ENCODE results near the gene GAB1.

Gene GAB1

DNA sequence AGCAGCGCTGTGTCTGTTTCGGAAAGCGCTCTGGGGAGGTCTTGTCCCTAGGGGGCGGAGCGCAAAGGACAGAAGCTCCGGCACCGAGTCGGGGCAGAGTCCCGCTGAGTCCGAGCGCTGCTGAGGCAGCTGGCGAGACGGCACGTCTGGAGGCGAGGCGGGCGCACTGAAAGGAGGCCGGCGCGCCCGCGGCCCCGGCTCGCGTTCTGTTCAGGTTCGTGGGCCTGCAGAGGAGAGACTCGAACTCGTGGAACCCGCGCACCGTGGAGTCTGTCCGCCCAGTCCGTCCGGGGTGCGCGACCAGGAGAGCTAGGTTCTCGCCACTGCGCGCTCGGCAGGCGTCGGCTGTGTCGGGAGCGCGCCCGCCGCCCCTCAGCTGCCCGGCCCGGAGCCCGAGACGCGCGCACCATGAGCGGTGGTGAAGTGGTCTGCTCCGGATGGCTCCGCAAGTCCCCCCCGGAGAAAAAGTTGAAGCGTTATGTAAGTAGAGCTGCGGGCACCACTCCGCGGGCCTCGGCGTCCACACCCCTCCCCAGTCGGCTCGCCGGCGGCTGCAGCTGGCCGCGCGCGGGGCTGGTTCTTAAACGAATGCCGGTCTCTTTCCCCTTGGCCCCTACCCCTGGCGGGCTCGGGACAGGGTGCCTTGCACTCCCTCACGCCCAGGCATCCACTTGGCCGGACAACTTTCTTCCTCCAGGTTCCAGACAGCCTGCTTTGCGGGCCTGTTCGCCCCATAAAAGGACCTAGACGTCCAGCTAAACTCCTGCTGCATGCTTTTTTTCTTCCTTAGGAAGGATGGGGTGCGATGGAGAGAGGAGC, at the start of gene GAB1:
Gene GAB1, plus strand, starts transcription at position 96 of the 819 bp plus-strand sequence. Its CDS starts 313 bp downstream, at position 409.
- DNase-seq, result no peak

DNA sequence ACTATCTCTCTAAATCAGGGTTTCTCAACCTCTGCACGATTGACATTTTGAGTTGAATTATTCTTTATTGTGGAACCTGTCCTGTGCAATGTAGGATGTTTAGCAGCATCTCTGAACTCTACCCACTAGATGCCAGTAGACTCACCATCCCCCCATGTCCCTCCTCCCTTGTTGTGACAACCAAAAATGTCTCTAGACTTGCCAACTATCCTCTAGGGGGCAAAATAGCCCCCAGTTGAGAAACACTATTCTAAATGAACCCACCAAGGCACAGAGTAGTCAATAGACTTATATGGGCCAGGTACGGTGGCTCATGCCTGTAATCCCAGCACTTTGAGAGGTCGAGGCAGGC, 49.1 kb upstream of the GAB1 start:
- no peak for DNase-seq

DNA sequence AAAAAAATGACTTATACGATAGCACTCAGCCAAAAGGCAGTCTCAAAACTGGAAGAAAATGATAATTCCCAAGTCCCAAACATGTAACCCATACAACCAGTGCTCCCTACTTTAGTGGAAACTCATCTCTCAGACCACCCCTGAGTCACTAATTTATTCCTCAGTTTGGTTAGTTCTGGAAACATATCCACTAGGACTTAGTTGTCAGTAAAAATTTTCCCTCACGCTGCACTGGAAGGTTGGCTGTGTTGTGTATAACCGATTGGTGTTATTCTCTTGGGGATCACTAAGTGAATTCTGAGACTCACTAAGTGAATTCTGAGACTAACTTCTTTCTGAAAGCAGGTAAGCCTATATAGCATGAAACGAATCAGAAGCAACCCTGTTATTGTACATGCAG, 48.5 kb upstream of the GAB1 start:
- DNase-seq, result no peak

DNA sequence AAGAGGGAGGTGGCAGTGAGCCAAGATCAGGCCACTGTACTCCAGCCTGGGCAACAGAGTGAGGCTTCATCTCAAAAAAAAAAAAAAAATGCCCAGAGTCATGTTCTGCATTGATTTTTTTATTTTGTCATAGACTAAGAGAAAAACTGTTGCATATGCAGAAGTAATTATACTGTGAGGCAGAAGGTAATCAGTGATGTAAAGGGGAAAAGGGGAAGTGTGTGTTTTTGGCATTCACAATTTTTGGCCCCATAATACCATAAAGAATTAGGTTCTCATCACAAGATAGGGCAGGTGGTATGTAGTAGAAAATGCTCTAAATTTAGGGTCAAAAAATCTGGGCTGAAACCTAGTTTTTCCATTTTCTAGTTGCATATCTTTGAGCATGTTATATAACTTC, 47.3 kb upstream of the GAB1 start:
- DNase-seq, result no peak

DNA sequence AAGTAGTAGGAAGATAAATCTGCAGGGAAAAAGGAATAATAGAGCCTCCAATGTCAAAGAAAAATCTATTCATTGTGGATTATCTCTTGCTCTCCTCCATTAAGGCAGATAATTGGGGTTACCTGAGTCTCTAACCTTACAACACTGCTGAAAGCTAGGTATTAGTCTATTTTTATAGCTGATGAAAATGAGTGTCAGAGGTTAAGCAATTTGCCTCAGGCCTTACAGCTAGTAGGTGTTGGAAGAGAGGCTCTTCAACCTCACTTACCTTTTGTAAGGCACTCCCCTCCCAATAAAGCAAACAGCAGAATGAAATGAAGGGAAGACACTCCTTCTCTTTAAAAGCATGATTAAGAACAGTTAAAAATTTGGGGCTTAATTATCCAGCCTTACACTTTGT, 45.4 kb upstream of the GAB1 start:
- no peak for DNase-seq

DNA sequence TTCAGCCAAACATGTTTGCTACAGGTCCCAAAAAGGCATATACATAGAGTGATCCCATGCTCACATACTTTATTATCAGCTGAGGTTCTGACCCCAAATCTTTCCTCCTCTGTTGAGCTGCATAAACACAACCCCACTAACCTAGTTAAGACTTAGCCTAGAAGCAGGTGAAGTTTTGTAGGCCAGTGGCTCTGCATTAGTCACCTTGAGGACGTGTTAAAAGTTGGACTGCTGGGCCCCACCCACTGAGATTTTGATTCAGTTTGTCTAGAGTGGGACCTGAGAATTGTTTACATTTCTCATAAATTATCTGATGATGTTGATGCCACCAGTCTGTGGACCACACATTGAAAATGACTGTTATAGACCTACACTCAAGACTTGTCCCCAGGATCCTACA, 43.8 kb upstream of the GAB1 start:
- DNase-seq, result no peak

DNA sequence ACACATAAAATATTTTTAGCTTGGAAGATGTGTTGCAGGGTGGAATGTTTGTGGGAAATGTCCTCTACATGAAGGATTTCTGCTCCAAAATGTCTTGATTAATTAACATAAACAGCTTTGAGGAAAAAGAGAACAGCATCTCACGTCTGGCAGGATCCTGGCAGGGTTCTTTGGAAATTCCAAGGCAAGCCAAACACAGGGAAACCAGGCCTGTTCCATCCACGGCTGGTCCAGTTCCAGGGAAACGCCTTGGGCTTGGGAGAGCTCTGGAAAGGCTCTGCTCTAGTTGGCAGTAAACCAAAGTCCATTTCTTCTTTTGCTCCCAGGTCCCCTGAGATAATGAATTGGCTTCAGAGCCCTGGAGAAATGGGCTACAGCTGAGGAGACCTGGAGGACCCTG, 42.4 kb upstream of the GAB1 start:
- no peak for DNase-seq

DNA sequence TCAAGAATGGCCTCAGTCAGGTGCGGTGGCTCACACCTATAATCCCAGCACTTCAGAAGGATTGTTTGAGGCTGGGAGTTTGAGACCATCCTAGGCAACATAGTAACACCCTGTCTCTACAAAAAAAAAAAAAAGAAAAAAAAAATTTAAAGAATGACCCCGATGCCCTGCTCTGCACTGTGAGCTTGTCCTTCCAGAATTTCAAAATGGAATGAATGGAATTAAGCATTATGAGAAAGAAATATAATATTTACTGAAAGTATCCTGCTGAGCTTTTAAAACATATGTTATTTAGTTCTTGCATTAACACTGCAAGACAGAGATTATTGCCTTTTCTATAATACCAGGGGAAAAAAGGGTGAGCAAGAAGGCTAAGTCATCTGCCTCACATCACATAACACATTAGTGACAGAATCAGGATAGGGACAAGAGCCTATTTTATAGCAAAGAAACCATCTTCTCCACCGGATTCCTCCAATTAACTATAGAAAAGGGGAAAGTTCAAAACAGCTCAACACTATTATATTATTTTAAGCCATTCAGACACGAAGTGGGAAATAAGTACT, 41.9 kb upstream of the GAB1 start:
- no peak for DNase-seq

DNA sequence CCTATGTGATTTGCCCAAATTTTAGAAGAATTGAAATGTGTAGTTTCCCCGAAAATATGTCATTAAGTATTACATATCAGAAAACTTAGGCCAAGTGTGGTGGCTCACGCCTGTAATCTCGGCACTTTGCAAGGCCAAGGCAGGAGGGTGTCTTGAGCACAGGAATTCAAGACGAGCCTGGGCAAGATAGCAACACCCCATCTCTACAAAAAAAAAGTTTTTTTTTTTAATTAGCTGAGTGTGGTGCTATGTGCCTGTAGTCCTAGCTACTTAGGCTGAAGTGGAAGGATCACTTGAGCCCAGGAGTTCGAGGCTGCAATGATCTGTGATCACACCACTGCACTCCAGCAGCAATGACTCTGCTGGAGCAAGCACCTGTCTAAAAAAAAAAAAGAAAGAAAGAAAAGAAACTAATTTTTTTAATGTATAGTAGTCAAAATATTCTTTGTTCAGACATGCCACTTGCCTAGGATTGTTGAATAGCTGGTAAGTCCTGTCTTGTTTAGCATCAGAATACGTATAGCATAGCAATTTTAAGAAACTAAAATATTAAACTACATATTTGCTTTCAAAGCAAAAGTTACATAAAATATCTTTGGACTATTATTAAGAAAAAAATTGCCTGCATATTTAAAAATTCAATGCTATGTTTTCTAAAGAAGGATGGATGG, 40.1 kb upstream of the GAB1 start:
- DNase-seq, result no peak

DNA sequence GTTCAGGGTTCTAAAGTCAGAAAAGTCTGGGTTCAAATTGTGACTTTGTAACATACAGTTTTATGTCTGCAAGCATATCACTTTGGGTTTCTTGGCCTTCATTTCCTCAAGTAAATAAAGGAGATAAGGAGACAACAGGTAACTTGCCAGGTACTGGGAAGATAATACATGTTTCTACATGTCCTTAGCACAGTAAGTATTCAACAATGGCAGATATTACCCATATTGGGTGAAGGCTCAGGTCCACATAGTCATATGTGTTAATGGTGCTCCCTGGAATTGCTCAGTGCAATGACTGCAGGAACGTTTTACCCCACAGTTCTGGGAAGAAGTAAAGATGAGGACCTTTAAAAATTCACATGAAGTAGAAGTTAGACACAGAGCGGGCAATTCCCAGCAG, 35.8 kb upstream of the GAB1 start:
- no peak for DNase-seq

DNA sequence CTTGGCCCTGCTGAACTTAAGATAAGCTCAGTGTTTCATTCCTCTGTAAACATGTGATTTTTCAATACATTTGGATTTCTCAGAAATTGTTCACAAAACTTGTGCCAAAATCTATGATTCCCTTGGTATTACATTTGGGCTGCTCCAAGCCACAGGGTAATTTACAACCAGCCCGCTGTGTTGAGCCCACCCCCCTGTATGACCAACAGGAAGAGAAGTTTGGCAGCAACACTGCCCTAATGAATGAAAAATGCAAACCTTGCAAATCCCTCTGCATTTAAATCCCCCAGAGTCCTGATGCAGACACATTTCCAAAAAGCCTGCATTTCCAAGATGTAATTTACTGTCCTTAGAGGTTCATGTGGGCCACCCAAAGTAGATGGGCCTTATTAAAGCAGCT, 34.1 kb upstream of the GAB1 start:
- DNase-seq, result no peak

DNA sequence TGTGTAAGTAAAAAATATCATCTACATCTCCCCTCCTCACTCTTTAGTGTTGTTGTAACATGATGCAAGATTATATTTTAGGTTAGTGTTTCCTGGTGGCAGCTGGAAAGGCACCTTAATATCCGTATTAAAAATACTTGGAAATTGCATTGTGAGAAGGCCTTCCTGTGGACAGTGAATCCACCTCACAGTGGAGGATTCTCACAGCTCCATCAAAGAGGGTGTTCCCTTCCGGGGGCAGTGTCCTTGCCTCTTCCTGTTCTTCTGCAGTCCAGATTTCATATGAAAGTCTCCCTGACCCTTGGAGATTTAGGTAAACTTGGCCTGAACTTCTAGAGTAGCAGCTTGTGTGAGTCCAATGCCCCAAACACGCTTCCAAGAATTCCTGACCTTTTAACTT, 29.9 kb upstream of the GAB1 start:
- no peak for DNase-seq

DNA sequence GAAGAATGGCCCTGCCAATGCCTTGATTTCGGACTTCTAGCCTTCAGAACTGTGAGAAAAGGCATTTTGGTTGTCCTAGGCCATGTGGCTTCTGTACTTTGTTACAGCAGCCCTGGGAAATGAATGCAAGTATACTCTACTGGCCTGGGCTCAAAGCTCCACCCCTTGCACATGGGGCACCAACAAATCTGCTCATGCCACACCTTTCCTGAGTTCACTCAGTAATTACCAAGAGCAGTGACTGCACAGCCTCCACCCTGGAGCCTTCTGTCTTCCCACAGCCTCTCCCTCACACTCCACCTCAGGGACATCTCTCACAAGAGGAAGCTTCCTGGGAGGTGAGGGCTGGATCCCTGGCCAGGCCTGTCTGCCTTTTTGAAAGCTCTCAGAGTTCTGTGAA, 29.1 kb upstream of the GAB1 start:
- no peak for DNase-seq

DNA sequence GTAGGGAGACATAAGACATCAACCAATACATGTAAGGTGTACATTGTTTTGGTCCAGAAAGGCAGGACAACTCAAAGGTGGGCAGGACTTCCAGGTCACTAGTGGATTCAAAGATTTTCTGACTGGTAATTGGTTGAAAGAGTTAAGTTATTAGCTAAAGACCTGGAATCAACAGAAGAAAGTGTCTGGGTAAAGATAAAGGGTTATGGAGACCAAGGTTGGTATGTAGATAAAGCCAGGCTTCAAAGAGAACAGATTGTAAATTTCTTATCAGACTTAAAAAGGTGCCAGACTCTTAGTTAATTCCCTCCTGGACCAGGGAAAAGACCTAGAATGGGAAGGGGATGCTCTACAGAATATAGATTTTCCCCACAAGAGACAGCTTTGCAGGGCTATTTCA, 28.3 kb upstream of the GAB1 start:
- no peak for DNase-seq

DNA sequence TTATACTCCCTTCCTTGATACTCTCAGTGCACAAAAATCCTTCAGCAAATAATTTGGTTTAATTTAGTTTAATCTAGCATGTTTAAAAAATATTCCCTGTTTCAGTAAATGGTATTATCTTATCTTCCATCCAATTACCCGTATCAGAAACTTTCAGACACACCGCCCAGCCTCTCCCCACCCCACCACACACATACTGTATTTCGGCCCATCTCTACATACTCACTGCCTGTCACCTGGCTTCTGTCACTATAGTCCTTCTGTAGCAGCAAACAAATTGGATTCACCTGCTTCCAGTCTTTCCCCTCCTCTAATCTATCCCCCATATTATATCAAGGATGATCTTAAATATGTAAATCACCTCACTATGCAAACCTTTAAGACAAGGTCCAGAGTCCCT, 24.8 kb upstream of the GAB1 start:
- no peak for DNase-seq

DNA sequence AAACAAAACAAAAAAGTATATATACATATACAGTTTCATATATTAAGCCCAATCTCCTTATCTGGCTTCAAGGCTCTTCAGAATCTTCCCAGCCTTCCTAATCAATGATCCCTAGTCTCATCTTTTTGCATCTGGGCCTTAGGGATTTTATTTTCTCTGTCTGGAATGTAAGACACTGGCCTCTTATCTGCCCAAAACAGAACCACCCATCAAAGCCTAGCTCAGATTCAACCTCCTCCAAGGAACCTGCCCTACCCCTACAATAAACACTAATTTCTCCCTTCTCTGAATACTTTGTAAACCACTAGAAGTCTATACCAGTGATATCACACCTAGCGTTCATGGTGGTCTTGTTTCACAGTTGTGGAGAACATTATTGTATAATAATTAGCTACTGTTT, 23.2 kb upstream of the GAB1 start:
- DNase-seq, result no peak

DNA sequence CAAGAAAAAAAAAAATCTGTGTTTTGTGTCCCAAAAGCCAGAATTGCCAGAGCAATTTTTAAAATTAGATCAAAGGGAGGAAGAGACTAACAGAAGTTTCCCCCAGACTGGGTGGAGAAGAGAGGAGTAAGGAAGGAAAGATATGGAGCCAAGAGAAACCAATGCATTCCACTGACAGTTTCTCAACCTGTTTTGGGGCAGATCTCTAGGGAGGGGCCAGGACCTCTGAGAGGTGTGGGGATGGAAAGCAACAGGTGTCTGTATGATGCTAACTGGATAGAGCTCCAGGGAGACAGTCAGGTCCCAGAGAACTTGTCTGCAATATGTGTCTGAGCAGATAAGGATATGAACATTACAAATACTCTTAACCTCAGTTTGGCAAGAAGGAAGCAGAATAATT, 22.7 kb upstream of the GAB1 start:
- no peak for DNase-seq

DNA sequence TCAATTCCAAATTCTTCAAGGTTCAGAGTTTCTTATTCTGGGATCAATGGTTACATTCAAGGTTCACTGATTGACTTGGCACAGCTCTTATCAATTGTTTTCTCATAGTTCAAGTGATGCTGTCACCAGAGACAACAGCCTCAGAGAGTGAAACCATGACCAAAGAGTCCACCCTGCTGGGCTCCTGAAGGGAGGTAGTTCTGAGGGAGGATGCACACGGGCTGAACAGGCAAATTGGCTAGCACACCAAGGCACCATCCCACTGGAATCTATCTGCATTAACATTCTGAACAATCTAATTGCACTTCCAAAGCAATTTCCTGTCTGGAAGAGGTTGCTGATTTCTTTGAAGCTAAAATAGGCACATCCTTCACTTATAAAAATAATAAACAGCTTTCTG, 16.6 kb upstream of the GAB1 start:
- no peak for DNase-seq

DNA sequence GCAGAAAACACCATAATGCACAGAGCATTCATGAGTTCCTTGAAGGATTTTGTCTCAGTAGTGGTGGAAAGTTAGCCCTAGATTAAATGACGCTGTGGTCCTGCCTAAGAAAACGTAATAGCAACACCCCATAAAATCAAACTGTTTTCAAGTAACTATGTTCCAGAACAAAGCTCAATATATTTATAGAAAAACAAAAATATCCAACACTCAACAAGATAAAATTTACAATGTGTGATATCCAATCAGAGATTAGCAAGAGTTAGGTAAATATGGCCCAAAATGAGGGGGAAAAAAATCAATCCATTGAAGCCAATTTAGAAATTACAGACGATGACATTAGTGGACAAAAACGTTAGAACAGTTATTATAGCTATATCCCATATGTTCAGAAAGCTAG, 9.9 kb upstream of the GAB1 start:
- no peak for DNase-seq

DNA sequence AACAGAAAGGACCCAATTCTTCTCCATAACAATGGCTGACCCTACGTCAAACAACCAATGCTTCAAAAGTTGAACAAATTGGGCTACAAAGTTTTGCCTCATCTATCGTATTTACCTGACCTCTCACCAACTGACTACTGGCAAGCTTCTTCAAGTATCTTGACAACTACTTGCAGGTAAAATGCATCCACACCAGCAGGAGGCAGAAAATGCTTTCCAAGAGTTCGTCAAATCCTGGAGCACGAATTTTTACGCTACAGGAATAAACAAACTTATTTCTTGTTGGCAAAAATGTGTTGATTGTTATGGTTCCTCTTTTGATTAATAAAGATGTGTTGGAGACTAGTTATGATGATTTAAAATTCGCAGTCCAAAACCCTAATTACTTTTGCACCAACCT, 6.7 kb upstream of the GAB1 start:
- no peak for DNase-seq

DNA sequence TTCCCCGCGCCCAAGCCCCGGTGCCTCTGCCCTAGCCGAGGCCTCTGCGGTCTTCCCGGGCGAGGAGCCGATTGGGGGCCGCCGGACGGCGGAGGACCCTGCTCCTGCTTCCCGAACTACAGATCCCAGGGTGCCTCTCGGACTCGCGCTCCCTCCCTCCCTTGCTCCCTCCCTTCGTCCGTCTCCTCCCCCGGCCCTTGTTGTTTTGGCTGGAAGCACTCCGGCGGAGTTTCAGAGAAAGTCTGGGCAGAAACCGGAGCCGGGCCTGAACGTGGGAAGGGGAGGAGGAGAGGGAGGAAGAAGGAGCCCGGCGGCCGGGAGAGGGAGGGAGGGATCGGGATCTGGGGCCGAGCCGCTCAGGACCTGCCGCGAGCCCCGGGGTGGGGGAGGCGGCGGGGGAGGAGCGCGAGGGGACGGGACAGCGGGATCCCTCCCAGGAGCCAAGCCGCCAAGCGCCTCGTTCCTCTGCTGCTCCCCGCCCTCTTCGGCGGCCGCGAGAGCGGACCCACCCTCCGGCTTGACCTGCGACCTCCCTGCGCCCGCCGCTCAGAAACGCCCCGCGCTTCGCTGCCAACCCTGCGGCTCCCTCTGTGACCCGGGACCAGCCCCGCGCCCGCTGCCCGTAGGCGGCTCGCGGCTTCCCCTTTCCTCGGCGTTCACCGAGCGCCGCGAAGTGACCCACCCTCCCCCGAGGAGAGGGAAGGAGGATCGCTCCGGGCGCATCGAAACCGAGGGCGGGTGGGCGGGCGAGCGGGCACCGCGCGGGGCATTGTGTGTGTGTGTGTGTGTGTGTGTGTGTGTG, 496 bp upstream of the GAB1 start:
- DNase-seq, result peak; percentile 10

DNA sequence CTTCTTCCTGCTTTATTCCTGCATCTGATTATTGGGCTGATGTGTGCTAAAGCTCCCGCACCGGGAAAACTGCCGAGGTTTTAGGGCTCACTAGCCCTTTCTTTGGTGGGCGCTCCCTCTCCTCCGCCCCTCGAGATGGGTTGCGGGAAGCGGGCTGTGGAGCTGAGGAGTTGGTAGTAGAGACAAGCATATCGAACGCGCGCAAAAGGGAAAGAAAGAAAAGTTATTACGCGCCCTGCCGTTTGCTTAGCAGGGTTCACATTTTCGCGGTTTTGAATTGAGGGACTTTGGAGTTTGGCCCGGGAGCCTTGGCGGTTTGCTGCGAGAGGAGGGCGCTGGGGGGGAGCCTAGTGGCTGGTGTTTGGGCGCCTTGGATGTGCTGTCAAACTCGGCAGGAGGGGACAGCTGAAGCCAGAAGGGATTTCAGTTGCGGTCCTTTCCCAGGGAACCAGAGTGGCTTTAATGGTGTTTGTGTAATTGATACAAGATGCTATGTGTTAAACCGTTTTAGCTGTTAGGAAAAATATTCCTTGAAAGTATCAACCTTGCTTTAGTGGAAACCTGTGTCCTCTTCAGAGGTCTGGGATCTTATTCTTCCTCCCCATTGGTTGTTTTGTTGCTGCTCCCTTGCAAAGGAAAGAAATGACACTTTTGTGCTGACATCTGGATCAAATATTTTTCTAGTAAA, 1.1 kb downstream of the GAB1 start:
- no peak for DNase-seq

DNA sequence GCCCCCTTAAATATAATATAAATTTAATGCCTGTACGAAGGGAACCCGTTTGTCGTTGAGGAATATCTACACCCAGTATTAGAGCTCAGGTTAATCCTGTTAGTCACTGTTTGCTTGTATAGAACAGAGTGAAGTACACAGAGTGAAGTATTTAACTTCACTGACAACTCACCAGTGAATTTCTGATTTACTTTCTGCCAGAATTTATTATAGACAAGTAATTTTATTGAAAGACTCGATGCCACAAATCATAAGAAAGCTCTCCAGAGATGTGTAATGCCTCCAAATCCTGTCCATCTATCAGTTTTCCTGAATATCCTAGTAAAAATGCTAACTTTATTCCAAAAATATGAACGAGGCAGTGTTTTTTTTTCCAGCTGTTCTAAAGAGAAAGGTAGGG, 1.6 kb downstream of the GAB1 start:
- no peak for DNase-seq
